SK-N-SH treated with all-trans-retinoic acid at 6 μM for 48 hours (cell line): ENCODE measurements around the gene ZMIZ1.

Experiments used
- ATAC-seq: fragments of 200-7000 bp; cut with Tn5 transposase; 3 replicates; pipeline ENCODE4 v1.9.1; 2020; ENCODE audit warnings: mild to moderate bottlenecking, moderate library complexity
- ARNTL ChIP-seq: fragments of 450-650 bp; formaldehyde crosslinking; IDR thresholded peaks from 2 replicates; pipeline ENCODE4 v1.5.0; 2020; ENCODE audit warnings: low read depth, mild to moderate bottlenecking, moderate library complexity, borderline replicate concordance
- BACH2 ChIP-seq: fragments of 250-450 bp; sonication (Bioruptor Pico); IDR thresholded peaks from 2 replicates; pipeline ENCODE4 v1.9.0; 2021; ENCODE audit warnings: mild to moderate bottlenecking, borderline replicate concordance
- CSDC2 ChIP-seq: fragments of 250-450 bp; sonication (Bioruptor Pico); IDR thresholded peaks from 2 replicates; pipeline ENCODE4 v1.5.0; 2020; ENCODE audit warnings: mild to moderate bottlenecking, moderate library complexity
- ESRRG ChIP-seq: fragments of 250-450 bp; sonication (Bioruptor Pico); IDR thresholded peaks from 2 replicates; pipeline ENCODE4 v1.6.1; 2021; ENCODE audit warnings: mild to moderate bottlenecking
- GLIS3 ChIP-seq: fragments of 250-450 bp; sonication (Bioruptor Pico); IDR thresholded peaks from 2 replicates; pipeline ENCODE4 v1.5.0; 2020; ENCODE audit warnings: mild to moderate bottlenecking, moderate library complexity
- ISL1 ChIP-seq: fragments of 250-450 bp; sonication (Bioruptor Pico); IDR thresholded peaks from 2 replicates; pipeline ENCODE4 v2.1.2; 2022; ENCODE audit warnings: mild to moderate bottlenecking, moderate library complexity
- OSR1 ChIP-seq: fragments of 250-450 bp; sonication (Bioruptor Pico); IDR thresholded peaks from 2 replicates; pipeline ENCODE4 v1.8.0; 2022; ENCODE audit warnings: moderate library complexity, mild to moderate bottlenecking, inconsistent platforms
- PPARA ChIP-seq: fragments of 250-450 bp; sonication (Bioruptor Pico); IDR thresholded peaks from 2 replicates; pipeline ENCODE4 v1.5.0; 2020; ENCODE audit warnings: mild to moderate bottlenecking, borderline replicate concordance
- RARB ChIP-seq: fragments of 250-450 bp; sonication (Bioruptor Pico); IDR thresholded peaks from 2 replicates; pipeline ENCODE4 v1.8.0; 2021; ENCODE audit warnings: mild to moderate bottlenecking, moderate library complexity
- SNAI2 ChIP-seq: fragments of 250-450 bp; sonication (Bioruptor Pico); IDR thresholded peaks from 2 replicates; pipeline ENCODE4 v1.5.0; 2020; ENCODE audit warnings: mild to moderate bottlenecking, moderate library complexity
- TCF4 ChIP-seq: fragments of 250-450 bp; sonication (Bioruptor Pico); IDR thresholded peaks from 2 replicates; pipeline ENCODE4 v1.8.0; 2021; ENCODE audit warnings: mild to moderate bottlenecking, moderate library complexity, borderline replicate concordance
- TOX ChIP-seq: fragments of 250-450 bp; sonication (Bioruptor Pico); IDR thresholded peaks from 2 replicates; pipeline ENCODE4 v1.8.0; 2021; ENCODE audit warnings: mild to moderate bottlenecking, moderate library complexity, borderline replicate concordance
- ZFP3 ChIP-seq: fragments of 250-450 bp; sonication (Bioruptor Pico); IDR thresholded peaks from 2 replicates; pipeline ENCODE4 v1.5.0; 2020; ENCODE audit warnings: mild to moderate bottlenecking, moderate library complexity
- ZFP30 ChIP-seq: fragments of 450-650 bp; formaldehyde crosslinking; IDR thresholded peaks from 2 replicates; pipeline ENCODE4 v1.5.0; 2022; ENCODE audit warnings: mild to moderate bottlenecking, moderate library complexity
- ZNF565 ChIP-seq: fragments of 450-650 bp; formaldehyde crosslinking; conservative IDR thresholded peaks from 2 replicates; pipeline ENCODE4 v1.5.0; 2020; ENCODE audit warnings: low read depth, mild to moderate bottlenecking, moderate library complexity
- ZNF8 ChIP-seq: fragments of 450-650 bp; formaldehyde crosslinking; IDR thresholded peaks from 2 replicates; pipeline ENCODE4 v1.5.0; 2020; ENCODE audit warnings: mild to moderate bottlenecking, moderate library complexity
- TF ChIP-seq, protein P1 (sequence below): fragments of 250-450 bp; sonication (Bioruptor Pico); IDR thresholded peaks from 2 replicates; pipeline ENCODE4 v1.8.0; 2020; ENCODE audit warnings: mild to moderate bottlenecking, moderate library complexity, borderline replicate concordance
- TF ChIP-seq, protein P2 (sequence below): fragments of 250-450 bp; sonication (Bioruptor Pico); IDR thresholded peaks from 2 replicates; pipeline ENCODE4 v1.8.0; 2021; ENCODE audit warnings: low read depth, mild to moderate bottlenecking, moderate library complexity, borderline replicate concordance
- TF ChIP-seq, protein P3 (sequence below): fragments of 250-450 bp; sonication (Bioruptor Pico); IDR thresholded peaks from 2 replicates; pipeline ENCODE4 v1.5.1; 2021; ENCODE audit warnings: mild to moderate bottlenecking, moderate library complexity
- TF ChIP-seq, protein P4 (sequence below): fragments of 250-450 bp; sonication (Bioruptor Pico); IDR thresholded peaks from 2 replicates; pipeline ENCODE4 v1.5.1; 2020; ENCODE audit warnings: low read depth, mild to moderate bottlenecking, moderate library complexity
- TF ChIP-seq, protein P5 (sequence below): fragments of 250-450 bp; sonication (Bioruptor Pico); IDR thresholded peaks from 2 replicates; pipeline ENCODE4 v1.5.0; 2020; ENCODE audit warnings: mild to moderate bottlenecking, moderate library complexity

The ZMIZ1 gene

DNA sequence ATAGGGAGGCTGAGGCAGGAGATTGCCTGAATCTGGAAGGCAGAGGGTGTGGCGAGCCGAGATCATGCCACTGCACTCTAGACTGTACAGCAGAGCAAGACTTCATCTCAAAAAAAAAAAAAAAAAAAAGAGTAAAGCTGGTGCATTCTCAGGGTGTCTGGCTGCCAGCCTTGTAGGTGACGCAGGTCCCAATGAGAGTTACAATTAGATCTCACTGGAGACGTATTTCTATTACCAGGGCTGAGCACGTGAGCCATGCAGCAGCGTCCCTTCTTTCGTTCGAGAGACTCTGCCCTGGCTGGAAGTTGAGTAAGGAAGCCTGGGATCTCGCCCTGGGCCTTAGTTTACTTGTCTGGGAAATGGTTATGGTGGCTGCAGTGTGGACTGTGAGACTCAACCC lies 22.4 kb upstream of the ZMIZ1 start:
- TF ChIP-seq ZNF565 (CRISPR knock-in tag) (no peak), SNAI2 (CRISPR knock-in tag) (no peak), TCF4 (no peak), ISL1 (CRISPR knock-in tag) (no peak), ZNF8 (no peak), BACH2 (CRISPR knock-in tag) (no peak), ZFP30 (no peak), ESRRG (CRISPR knock-in tag) (no peak), ARNTL (CRISPR knock-in tag) (no peak), TOX (CRISPR knock-in tag) (no peak), CSDC2 (CRISPR knock-in tag) (no peak), OSR1 (CRISPR knock-in tag) (no peak), ZFP3 (no peak), GLIS3 (CRISPR knock-in tag) (no peak)
- TF ChIP-seq, protein P1, sequence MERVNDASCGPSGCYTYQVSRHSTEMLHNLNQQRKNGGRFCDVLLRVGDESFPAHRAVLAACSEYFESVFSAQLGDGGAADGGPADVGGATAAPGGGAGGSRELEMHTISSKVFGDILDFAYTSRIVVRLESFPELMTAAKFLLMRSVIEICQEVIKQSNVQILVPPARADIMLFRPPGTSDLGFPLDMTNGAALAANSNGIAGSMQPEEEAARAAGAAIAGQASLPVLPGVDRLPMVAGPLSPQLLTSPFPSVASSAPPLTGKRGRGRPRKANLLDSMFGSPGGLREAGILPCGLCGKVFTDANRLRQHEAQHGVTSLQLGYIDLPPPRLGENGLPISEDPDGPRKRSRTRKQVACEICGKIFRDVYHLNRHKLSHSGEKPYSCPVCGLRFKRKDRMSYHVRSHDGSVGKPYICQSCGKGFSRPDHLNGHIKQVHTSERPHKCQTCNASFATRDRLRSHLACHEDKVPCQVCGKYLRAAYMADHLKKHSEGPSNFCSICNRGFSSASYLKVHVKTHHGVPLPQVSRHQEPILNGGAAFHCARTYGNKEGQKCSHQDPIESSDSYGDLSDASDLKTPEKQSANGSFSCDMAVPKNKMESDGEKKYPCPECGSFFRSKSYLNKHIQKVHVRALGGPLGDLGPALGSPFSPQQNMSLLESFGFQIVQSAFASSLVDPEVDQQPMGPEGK (CRISPR knock-in tag): no peak
- TF ChIP-seq, protein P2, sequence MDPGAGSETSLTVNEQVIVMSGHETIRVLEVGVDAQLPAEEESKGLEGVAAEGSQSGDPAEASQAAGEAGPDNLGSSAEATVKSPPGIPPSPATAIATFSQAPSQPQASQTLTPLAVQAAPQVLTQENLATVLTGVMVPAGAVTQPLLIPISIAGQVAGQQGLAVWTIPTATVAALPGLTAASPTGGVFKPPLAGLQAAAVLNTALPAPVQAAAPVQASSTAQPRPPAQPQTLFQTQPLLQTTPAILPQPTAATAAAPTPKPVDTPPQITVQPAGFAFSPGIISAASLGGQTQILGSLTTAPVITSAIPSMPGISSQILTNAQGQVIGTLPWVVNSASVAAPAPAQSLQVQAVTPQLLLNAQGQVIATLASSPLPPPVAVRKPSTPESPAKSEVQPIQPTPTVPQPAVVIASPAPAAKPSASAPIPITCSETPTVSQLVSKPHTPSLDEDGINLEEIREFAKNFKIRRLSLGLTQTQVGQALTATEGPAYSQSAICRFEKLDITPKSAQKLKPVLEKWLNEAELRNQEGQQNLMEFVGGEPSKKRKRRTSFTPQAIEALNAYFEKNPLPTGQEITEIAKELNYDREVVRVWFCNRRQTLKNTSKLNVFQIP (CRISPR knock-in tag): no peak
- TF ChIP-seq, protein P3, sequence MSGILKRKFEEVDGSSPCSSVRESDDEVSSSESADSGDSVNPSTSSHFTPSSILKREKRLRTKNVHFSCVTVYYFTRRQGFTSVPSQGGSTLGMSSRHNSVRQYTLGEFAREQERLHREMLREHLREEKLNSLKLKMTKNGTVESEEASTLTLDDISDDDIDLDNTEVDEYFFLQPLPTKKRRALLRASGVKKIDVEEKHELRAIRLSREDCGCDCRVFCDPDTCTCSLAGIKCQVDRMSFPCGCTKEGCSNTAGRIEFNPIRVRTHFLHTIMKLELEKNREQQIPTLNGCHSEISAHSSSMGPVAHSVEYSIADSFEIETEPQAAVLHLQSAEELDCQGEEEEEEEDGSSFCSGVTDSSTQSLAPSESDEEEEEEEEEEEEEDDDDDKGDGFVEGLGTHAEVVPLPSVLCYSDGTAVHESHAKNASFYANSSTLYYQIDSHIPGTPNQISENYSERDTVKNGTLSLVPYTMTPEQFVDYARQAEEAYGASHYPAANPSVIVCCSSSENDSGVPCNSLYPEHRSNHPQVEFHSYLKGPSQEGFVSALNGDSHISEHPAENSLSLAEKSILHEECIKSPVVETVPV (CRISPR knock-in tag): no peak
- ATAC-seq: no peak

DNA sequence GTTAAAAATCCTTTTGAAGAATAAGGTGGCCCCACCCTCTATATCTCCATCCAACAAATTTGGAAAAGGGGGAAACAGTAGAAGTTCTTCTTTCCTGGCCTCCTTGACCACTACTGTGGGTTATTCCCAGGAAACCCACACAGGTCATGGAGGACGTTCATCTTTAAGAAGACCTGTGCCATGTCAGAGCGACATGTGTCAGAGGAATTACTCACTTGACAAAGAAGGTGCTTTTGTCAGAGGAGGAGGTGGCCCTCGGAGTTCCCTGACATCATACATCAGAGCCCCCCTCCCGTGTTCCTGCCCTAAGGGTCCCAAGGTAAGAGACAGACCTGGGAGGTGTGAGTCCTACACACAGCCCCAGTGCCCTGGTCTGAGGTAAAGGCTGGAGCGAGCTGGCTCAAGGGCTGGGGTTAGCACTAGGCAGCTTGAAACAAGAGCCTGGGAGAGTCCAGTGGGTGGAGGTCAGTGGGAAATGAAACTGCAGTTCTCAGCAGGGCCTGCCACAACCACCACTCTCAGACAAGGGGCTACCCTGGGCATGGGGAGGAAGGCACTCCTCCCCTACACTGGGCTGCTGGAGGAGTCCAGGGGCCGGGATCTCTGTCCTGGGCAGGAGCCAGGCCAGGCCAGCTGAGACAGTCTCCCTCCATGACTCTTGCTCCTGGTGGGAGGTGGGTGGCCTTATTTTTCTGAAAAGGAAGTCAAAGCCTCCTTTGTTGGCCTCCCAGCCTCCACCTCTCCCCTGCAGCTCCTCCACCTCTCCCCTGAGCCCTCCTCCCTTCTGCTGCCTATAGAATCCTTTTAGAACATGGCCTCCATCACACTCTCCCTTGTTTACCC lies 21.8 kb upstream of the ZMIZ1 start:
- peak; percentile 23; the same call in 2 of the 3 replicates for ATAC-seq
- no peak for TF ChIP-seq ZFP3
- TF ChIP-seq PPARA (CRISPR knock-in tag): no peak
- no peak for TF ChIP-seq ZNF8
- TF ChIP-seq, protein P4, sequence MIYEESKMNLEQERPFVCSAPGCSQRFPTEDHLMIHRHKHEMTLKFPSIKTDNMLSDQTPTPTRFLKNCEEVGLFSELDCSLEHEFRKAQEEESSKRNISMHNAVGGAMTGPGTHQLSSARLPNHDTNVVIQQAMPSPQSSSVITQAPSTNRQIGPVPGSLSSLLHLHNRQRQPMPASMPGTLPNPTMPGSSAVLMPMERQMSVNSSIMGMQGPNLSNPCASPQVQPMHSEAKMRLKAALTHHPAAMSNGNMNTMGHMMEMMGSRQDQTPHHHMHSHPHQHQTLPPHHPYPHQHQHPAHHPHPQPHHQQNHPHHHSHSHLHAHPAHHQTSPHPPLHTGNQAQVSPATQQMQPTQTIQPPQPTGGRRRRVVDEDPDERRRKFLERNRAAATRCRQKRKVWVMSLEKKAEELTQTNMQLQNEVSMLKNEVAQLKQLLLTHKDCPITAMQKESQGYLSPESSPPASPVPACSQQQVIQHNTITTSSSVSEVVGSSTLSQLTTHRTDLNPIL: no peak
- TF ChIP-seq, protein P5, sequence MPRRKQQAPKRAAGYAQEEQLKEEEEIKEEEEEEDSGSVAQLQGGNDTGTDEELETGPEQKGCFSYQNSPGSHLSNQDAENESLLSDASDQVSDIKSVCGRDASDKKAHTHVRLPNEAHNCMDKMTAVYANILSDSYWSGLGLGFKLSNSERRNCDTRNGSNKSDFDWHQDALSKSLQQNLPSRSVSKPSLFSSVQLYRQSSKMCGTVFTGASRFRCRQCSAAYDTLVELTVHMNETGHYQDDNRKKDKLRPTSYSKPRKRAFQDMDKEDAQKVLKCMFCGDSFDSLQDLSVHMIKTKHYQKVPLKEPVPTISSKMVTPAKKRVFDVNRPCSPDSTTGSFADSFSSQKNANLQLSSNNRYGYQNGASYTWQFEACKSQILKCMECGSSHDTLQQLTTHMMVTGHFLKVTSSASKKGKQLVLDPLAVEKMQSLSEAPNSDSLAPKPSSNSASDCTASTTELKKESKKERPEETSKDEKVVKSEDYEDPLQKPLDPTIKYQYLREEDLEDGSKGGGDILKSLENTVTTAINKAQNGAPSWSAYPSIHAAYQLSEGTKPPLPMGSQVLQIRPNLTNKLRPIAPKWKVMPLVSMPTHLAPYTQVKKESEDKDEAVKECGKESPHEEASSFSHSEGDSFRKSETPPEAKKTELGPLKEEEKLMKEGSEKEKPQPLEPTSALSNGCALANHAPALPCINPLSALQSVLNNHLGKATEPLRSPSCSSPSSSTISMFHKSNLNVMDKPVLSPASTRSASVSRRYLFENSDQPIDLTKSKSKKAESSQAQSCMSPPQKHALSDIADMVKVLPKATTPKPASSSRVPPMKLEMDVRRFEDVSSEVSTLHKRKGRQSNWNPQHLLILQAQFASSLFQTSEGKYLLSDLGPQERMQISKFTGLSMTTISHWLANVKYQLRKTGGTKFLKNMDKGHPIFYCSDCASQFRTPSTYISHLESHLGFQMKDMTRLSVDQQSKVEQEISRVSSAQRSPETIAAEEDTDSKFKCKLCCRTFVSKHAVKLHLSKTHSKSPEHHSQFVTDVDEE: no peak
- TF ChIP-seq ZFP30: no peak
- TF ChIP-seq SNAI2 (CRISPR knock-in tag): no peak
- no peak for TF ChIP-seq RARB
- TF ChIP-seq BACH2 (CRISPR knock-in tag): no peak
- no peak for TF ChIP-seq OSR1 (CRISPR knock-in tag)
- no peak for TF ChIP-seq TOX (CRISPR knock-in tag)
- TF ChIP-seq, protein P3 (CRISPR knock-in tag): no peak
- TF ChIP-seq, protein P2 (CRISPR knock-in tag): no peak
